CD4-positive, alpha-beta T cell treated with Interferon gamma for 1 hour (primary cell): Measurements from ENCODE around the gene PDS5A.
"Not testable (repeated sequence)": the region's sequence is repeated elsewhere in the genome, so short reads cannot be mapped to it uniquely, and the experiment has no call there.

ENCODE experiments used
- DNase-seq: peaks from one replicate; pipeline ENCODE4 v3.0.0-alpha.2; 2020

The PDS5A gene

DNA sequence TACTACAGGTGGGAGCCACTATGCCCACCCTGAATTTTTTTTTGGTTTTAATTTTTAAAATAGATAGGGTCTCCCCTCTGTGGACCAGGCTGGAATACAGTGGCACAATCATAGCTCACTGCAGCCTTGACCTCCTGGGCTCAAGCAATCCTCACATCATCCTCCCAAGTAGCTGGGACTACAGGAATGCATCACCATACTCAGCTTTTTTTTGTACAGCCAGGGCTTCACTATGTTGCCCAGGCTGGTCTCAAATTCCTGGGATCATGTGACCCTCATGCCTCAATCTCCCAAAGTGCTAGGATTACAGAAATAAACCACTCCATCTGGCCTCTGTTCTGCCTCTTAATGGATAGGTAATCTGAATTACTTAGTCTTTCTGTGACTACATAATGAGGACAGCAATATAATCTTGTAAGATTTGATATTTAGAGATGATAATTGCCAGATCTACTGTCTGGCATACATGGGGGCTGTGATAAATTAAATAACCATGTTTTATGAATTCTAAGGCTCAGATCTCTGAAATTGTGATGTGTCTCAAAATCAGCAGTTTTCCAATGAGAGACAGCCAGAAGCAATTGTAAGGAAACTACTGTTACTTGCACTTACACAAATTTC lies 26.7 kb downstream of the PDS5A start:
- no peak for DNase-seq

DNA sequence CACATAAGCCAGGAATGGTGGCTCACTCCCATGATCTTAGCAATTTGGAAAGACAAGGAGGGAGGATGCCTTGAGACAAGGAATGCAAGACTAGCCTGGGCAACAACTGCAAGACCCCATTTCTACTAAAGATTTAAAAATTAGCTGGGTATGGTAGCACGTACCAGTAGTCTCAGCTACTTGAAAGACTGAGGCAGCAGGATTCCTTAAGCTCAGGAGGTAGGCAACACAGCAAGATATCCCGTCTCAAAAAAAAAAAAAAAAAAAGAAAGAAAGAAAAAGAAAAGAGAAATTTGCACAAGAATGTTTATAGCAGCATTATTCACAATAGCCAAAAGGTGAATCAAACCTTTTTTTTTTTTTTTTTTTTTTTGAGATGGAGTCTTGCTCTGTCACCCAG lies 29.7 kb downstream of the PDS5A start:
- DNase-seq, result no peak

DNA sequence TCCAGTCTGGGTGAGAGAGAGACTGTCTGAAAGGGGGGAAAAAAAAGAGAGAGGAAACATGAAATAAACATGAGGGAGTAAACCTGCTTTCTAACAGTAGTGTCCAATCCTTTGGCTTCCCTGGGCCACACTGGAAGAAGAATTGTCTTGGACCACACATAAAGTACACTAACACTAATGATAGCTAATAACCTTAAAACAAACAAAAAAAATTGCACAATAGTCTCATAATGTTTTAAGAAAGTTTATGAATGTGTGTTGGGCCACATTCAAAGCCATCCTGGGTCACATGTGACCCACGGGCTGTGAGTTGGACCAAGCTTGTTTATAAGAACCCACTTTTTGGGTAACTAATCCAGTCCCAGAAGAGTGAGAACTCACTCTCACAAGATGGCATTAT lies 30.3 kb downstream of the PDS5A start:
- no peak for DNase-seq

DNA sequence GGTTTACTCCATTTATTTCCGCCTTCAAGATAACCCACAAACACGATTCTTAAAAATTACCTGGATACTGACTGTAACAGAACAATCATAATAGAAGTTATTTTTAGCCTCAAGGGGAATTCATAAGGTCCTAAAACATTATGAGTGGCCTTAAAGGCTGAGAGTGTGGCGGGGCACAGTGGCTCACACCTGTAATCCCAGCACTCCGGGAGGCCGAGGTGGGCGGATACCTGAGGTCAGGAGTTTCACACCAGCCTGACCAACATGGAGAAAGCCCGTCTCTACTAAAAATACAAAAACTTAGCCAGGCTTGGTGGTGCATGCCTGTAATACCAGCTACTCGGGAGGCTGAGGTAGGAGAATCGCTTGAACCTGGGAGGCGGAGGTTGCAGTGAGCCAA lies 33.5 kb downstream of the PDS5A start:
- DNase-seq, result not testable (repeated sequence)

DNA sequence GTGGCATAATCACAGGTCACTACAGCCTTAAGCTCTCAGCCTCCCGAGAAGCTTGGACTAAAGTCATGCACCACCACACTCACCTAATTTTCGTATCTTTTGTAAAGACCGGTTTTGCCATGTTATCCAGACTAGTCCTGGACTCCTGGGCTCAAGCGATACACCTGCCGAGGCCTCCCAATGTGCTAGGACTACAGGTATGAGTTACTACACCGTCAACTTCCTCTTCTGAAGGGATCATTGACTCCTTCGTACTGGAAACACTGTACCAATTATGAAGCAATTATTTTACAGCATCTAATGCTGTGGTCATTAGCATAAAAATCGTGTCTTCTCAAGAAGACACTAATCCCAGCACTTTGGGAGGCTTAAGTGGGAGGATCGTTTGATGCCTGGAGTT lies 35.2 kb downstream of the PDS5A start:
- no peak for DNase-seq

DNA sequence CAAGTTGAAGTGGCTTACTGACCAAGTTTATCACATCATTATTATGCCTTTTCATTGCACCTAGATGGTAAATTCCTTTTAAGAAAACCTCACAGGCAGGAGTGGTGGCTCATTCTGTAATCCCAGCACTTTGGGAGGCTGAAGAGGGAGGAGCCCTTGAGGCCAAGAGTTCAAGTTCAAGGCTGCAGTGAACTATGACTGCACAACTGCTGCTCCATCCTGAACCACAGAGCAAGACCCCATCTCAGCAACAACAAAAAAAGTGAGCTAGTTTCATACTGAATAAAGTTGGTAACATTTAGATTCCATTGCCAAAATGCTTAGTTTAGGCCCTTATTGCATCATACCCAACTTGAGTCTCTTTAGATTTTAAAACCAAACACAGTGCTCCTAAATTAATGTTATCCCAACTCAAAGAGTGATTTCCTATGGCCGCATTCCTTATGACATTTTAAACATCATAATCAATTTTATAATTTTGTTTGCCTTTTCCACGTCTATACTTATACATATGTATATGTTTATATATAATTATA lies 36.0 kb downstream of the PDS5A start:
- DNase-seq, result no peak

DNA sequence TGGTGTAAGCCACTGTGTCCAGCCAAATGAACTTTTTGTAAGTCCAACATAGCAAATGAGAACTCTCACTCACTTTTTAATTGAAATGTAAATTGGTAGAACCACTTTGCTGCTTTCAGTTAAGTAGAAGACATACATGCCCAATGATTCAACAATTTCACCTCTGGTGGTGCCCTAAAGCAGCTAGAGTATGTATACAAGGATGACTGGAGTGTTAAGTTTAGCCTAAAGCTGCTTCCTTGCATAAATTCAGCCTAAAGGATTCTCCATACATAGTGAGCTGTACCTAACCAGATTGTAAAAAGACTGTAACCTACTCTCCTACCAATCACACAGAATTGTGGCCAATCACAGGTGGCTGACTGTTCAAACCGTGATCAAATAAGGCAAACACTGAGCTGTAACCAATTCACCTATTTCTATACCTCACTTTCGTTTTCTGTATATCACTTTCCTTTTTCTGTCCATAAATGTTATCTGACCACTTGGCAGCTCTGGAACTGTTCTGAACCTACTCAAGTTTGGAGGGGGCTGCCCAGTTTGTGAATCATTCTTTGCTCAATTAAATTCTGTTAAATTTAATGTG lies 39.9 kb downstream of the PDS5A start:
- DNase-seq, result no peak

DNA sequence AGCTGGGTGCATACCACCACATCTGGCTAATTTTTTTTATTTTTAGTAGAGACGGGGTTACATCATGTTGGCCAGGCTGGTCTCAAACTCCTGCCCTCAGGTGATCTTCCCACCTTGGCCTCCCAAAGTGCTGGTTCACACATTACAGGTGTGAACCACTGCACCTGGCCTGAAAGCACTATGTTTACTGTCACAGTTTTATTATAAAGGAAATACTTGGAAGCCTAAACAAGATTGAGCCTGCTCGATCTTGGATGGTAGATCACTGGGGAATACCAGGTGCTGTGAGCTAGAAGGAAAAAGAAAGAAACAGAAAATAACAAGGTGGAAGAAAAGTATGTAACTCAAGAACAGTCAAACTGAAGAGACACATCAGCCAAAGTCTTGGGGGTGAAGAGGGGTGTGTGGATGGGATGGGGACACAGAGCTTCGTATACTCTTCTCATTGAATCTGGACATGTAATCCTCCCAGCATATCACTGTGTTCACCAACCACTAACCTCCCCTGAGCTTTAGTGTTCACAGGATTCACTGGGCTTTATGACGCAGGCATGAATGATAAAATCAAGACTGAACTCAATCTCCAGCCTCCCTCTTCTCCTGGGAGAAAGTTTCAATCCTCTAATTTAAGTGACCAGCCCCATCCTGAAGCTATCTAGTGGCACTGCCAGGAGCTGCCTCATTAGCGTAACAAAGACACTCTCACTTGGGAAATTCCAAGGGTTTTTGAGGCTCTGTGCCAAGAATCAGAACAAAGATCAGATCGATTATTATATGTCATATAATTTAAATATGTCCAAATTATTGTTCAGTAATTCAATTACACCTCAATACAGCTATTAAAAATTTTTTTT lies 40.9 kb downstream of the PDS5A start:
- no peak for DNase-seq

DNA sequence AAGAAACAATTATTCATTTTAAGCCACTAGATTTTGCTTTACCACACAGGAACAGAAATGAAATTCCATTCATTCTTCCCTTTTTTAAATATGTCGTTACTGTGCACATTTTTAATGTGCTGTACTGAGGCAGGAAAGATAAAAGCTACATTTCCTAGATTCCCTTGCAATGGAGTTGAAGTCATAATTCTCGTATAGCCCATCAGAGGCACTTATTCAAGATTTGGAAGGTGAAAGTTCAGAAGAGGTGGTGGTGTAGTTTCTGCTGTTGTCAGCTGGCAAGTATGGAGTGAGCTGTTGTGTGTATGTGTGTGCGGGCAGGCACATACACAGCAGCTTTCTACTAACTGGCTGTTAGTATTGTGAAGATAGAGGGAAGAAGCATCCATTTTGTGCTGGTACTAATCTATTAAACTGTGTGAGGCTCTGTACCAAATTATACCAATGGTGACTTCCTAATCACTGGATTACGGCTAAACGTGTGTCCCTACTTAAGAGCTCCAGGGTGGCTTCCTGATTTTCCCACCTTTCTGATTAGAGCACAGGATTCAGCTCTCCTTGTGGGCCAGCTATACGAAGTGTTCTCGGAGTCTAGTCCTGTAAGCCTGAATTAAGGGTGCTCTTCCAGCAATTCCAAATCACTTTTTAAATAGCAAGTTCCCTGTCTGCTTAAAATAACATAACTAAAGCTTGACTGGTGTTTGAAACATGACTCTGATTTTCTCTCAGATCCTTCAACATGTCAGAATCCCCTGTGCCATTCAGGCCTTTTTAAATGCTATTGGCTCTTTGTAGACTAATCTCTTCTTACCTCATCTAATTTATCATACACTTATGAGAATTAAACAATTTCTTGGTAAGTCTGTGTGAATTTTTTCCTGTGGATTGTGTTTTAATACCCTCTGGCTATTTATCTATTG lies 43.8 kb downstream of the PDS5A start:
- no peak for DNase-seq

DNA sequence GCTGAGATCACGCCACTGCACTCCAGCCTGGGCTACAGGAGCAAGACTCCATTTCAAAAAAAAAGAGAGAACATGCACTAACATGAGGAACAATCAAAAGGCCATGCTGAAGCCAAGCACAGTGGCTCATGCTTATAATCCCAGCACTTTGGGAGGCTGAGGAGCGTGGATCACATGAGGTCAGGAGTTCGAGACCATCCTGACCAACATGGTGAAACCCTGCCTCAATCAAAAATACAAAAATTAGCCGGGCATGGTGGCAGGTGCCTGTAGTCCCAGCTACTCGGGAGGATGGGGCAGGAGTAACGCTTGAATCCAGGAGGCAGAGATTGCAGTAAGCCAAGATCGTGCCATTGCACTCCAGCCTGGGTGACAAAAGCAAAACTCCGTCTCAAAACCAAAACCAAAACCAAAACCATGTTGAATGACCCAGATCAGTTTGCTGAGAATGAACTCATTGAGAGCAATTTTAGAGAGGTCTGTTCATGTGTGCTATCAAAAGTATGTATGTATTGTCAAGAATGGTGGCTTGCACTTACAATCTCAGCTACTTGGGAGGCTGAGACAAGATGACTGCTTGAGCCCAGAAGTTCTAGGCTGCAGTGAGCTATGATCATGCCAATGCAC lies 44.8 kb downstream of the PDS5A start:
- no peak for DNase-seq

DNA sequence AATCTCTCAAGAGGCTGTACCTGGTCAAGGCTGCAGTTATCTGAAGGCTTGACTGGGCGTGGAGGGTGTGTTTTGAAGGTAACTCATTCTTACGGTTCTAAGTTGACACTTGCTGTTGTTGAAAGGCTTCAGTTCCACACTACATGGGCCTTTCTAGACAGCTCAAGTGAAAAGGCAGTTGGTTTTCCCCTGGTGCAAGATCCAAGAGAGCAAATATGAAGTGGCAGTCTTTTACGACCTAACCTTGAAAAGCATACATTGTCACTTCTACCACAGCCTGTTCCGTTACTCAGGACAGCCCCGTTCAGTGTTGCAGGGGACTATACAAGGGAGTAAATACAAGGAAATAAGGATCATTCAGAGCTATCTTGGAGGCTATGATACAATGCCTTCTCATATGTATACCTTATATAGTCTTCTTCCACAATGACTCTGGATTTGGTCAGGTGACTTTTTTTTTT lies 46.2 kb downstream of the PDS5A start:
- no peak for DNase-seq

DNA sequence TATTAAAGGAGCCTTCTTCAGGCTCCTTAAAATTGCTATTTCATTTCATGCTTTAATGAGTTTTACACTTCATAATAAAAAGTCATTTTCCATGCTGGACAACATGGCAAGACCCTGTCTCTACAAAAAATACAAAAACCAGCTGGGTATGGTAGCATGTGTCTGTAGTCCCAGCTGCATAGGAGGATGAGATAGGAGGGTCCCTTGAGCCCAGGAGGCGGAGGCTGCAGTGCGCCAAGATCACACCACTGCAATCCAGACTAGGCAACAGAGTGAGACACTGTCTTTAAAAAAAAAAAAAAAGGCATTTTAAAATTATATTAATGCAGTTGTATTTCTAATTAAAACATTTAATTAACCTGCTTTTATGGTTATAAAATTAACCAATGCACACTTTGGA lies 49.2 kb downstream of the PDS5A start:
- DNase-seq, result no peak

DNA sequence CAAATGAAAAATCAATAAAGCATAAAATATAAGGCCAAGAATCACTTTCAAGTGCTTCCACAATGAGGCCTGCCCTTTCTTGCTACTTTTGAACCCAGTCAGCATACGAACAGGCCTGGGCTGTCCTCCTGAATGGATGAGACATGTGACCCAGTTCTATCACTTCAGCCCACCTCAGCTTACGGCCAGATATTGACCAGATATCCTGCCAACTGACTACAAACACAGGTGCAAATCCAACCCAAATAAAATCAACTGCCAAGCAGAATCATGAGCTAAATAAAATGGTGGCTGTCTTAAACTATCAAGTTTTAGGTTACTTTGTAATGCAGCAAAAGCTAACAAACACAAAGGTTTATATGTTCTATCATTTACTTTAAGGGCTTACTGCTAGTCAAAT lies 53.7 kb downstream of the PDS5A start:
- no peak for DNase-seq

DNA sequence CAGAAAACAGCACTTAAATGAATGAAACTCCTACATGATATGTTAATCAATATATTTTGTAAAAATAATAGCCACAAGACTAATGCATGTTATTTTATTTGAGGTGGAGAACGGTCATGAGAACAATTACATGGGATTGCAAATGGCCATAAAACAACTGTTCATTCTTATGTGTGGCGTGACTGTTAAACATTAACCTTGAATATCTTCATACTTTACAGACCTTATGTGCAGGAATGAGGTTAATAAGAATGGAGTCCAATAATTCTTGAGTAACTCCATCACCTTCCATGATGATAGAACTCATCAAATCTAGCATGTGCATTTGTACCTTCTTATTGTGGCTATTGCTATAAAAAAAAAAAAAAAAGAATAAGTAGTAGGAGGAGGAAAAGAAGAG lies 55.3 kb downstream of the PDS5A start:
- DNase-seq, result no peak

DNA sequence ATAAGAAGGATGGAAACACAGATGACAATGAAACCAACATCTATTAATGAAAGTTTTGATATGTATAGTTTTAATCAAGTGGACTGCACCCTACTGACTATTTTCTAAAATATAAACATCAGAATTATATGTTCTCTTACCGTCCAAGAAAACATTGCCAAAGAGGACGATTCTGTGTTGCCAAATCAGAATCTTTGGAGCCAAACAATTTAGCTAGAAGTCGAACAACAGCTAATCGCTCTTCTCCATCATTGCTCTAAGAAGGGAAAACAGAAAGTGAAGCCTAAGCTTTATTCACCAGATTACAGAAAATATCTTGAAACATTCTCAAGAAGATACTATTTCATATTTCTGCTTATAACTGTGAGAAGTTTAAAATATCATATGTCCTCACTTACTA lies 64.2 kb downstream of the PDS5A start:
- DNase-seq, result no peak

DNA sequence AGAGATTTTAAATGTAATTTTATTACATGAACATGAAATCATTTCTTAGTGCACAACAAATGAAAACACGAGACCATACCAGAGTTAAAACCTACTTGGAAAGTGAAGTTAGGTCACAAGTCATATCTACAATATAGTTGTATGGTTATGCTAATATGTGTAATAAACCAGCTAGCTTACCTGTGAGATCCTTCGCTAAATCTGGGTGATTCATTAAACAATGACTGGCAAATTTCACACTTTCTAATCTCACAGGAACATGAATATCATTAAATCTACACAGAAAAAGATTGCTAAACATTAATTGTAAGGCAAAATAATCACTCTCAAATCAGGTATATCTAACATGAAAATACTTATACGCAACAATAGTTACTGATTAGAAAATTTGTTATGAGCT lies 67.6 kb downstream of the PDS5A start:
- no peak for DNase-seq

DNA sequence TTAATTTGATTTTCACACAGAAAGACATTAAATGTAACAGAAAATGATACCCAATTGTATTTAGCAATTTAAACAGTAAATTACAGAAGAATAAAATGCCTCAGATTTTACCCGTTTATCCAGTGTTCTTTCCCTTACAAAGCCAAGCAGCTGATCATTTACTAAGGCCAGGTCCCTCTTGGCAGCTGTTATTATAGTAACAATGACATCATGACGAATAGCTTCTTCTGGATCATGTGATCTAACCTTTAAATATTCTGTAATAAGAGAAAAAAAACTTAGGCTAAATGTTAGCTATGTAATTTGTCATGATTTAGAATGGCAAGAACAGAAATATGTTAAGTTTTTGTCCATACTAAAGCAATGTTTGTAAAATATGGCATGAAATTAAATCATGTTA lies 69.4 kb downstream of the PDS5A start:
- DNase-seq, result no peak

DNA sequence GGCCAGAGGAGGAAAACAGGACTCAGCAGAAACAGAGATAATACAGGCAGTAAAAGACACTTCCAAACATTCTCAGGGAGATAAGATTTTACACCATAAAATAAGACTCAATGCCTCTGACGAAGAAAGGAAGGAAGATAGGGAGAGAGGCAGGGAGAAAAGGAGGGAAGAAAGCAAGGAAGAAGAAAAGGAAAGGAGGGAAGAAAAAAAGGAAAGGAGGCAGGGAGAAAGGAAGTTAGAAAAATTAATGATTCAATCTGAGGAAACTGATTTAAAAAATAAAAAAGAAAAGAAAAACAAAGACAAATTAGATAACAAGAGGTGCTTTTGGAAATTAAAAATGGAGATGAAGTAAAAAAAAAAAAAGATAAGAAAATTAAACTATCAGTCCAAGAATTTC lies 72.1 kb downstream of the PDS5A start:
- DNase-seq, result no peak

DNA sequence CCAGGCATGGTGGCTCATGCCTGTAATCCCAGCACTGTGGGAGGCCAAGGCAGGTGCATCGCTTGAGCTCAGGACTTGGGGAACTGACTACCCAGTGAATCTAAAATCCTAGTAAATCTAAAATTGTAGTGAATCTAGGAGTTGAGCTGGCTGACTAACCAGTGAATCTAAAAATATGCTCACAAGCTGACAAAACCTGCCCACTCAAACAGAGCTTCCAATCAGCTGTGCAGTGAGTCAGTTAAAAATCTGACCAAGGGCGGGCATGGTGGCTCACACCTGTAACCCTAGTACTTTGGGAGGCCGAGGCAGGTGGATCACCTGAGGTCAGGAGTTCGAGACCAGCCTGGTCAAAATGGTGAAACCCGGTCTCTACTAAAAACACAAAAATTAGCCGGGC lies 72.7 kb downstream of the PDS5A start:
- not testable (repeated sequence) for DNase-seq

DNA sequence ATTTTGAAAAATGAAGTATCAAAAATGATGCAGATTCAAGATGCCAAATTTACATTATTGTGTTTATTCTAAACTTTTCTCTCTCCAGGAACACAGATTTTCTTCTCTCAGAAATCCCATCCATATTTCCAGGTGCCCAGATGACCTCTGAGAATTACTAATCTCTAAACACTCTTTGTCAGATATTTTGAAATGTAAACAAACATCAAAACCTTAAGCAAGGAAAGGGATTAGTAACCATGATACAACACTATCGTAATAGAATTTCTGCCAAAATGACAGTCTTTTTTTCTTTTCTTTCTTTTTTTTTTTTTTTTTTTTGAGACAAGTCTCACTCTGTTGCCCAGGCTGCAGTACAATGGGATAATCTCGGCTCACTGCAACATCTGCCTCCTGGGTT lies 76.7 kb downstream of the PDS5A start:
- DNase-seq, result no peak

DNA sequence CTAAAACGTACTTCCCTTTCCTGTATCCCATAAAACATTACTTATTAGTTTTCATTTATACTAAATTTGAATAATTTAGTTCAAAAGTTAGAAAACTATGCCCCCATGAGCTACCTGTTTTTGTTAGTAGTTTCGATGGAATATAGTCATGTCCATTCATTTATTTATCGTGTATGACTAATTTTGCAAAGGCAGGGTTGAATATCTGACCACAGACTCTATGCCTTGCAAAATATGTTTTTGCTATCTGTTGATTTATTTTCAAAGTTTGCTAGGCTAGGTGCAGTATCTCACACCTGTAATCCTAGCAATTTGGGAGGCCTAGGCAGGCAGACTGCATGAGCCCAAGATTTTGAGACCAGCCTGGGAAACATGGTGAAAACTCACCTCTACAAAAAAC lies 78.4 kb downstream of the PDS5A start:
- no peak for DNase-seq

DNA sequence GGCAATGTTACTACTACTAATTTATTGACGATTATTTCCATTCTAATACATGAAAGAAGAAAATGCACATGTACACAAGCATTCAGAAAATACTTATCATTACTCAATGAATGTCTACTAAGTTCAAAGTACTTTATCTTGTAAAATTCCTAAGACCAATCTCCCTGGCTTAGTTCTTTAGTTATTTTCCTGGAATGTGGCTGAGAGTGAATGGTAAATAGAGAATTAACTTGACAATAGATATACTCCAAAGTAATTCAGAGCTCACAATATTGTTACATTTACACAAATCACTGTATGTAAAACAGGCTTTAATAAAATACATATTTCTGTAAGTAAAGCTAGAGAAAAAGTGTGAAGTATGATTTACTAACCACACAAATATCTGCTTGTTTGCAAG lies 79.7 kb downstream of the PDS5A start:
- DNase-seq, result no peak

DNA sequence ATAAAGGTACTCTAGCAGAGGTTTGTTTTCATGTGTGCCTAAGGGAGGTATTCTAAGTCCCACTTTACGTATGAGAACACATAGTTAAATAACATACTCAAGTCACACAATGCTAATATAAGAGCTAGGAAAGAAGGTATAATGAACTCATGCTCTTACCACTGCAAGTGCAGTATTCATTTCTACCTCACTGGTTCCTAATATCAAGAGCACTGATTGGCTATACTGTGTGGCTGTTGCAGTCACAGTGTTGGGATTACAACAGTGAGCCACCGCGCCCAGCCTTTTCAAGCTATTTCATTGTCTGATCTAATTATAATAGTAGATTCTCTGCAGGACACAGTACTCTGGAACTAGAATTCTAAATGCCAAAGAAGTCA lies 84.0 kb downstream of the PDS5A start:
- DNase-seq, result no peak
